Measurements from ENCODE around the gene HDAC5. TPM values are rescaled to one million over a fixed set of nuclear protein-coding genes. Genes with fewer than 3 reads are reported as not detected.
A peak's percentile ranks its signal among the peaks of the same experiment; 100 is the strongest.
"Not testable (repeated sequence)": the region's sequence is repeated elsewhere in the genome, so short reads cannot be mapped to it uniquely, and the experiment has no call there.

HDAC5 gene
- total RNA-seq, 2 donors from 2014 or later: 71.2 to 145 TPM

DNA sequence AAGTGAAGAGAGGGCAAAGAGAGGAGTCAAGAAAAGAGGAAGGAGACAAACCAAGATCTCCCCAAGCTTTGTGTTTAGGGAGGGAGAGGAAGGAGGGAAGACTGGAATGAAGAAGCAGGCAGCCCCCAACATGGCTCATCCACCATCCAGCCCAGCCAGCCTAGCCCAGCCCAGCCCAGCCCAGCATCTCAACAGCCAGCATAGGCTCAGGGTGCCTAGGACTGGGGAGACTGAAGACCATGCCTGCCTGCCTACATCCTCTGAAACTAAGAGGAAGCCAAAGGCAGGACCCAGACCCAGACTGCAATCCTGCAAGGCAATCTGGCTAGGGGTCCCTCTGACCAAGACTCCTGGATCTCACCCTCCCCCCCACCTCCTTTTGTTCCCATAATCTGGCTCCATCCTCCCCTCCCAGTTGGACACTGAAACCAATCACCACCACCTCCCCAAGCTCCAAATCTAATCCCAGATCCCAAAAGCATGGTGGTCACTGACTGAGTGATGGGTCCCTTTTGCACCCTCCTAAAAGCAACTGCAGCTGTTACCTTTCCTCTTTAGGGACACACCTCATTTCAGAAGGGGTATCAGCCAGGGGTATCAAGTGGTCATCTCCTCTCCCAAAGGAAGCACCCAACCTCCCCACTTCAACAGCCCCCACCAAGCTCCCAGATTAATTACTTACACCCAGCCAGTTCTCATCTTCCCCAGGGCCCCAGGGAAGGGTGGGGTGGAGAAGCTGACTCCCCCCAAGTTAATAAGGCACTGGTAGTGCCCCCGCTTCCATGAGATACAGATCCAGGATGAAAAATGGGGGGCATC is 1.2 kb downstream of the HDAC5 start:
- H3K4me1 ChIP-seq (replicated peaks): peaks cover 2% of the 10 kb centered on the region
- H3K36me3 ChIP-seq: no peaks in the 10 kb centered on the region
- no peak for TF ChIP-seq POLR2A (IDR thresholded peaks at IDR 0.05)
- TF ChIP-seq, protein P1, sequence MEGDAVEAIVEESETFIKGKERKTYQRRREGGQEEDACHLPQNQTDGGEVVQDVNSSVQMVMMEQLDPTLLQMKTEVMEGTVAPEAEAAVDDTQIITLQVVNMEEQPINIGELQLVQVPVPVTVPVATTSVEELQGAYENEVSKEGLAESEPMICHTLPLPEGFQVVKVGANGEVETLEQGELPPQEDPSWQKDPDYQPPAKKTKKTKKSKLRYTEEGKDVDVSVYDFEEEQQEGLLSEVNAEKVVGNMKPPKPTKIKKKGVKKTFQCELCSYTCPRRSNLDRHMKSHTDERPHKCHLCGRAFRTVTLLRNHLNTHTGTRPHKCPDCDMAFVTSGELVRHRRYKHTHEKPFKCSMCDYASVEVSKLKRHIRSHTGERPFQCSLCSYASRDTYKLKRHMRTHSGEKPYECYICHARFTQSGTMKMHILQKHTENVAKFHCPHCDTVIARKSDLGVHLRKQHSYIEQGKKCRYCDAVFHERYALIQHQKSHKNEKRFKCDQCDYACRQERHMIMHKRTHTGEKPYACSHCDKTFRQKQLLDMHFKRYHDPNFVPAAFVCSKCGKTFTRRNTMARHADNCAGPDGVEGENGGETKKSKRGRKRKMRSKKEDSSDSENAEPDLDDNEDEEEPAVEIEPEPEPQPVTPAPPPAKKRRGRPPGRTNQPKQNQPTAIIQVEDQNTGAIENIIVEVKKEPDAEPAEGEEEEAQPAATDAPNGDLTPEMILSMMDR (IDR thresholded peaks at IDR 0.05): no peak
- TF ChIP-seq POLR2AphosphoS5 (IDR thresholded peaks at IDR 0.05): no peak
- H3K27ac ChIP-seq: peak overlapping the region; percentile 93 to 95
- WGBS: 27% methylated on average over 1 of the region's 1 CpG
- no peaks in the 10 kb centered on the region for H3K9me3 ChIP-seq
- H3K27me3 ChIP-seq (replicated peaks; ENCODE audit: insufficient read depth): no peaks in the 10 kb centered on the region
- peak overlapping the region; percentile 97 to 99 for H3K4me3 ChIP-seq
- no peak for DNase-seq (ENCODE audit: low spot score)
- intact Hi-C loops (cut with DNase I): no loop called here

DNA sequence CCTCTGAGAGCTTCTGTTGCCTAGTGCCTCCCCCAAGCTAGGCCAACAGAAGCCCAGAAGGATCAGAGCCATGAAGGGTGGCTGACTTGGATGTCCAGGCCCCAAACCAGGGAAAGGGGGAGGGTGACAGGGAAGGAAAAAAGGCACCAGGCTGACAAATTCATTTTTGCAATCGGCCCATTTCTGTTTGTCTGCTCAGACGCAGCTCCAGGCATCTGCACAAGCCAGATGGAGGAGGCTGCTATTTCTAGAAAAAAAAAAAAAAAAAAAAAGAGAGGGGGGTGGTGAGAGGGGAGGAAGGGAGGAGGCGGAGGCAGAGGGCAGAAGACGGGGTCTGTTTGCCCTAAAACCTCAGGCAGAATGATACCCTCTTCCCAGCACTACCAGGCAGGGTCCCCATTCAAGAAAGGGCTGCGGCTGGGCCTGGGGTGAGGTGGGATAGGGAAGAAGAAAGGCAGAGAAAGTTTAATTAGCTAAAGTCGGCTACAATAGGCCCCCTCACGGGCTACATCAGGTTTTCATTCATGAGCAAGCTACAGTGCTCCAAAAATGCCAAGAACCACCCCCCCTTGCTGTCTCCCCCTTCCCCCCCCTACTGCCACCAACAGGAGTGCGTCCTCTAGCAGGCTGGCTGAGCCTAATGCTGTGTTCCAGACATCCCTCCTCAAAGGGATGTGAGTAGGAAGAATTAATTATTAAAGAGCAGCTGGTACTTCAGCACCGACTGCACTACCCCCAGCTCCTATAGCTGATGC is 2.4 kb downstream of the HDAC5 start:
- DNase-seq (ENCODE audit: low spot score): no peak
- H3K27me3 ChIP-seq (replicated peaks; ENCODE audit: insufficient read depth): no peaks in the 10 kb centered on the region
- intact Hi-C loops (cut with DNase I): no loop called here
- H3K4me3 ChIP-seq: no peak overlapping the region
- TF ChIP-seq, protein P1 (IDR thresholded peaks at IDR 0.05): no peak
- no peak for TF ChIP-seq POLR2AphosphoS5 (IDR thresholded peaks at IDR 0.05)
- no peak for TF ChIP-seq POLR2A (IDR thresholded peaks at IDR 0.05)
- H3K36me3 ChIP-seq: no peaks in the 10 kb centered on the region
- peaks cover 2% of the 10 kb centered on the region for H3K4me1 ChIP-seq (replicated peaks)
- 49% methylated on average over 9 of the region's 9 CpGs for WGBS
- no peak overlapping the region for H3K27ac ChIP-seq
- no peaks in the 10 kb centered on the region for H3K9me3 ChIP-seq

DNA sequence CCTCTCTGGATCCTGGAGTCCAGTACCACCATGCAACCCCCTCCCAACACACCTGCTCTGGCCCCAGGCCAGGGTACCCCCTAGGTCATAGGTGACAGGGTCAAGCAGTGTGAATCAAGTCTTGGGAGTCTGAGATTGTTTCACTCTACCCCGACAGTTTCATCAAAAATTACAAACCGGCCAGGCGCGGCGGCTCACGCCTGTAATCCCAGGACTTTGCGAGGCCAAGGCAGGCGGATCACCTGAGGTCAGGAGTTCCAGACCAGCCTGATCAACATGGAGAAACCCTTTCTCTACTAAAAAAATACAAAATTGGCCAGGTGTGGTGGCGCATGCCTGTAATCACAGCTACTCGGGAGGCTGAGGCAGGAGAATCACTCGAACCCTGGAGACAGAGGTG is 3.2 kb downstream of the HDAC5 start:
- H3K27ac ChIP-seq; H3K4me3 ChIP-seq; H3K36me3 ChIP-seq; H3K9me3 ChIP-seq; H3K27me3 ChIP-seq (replicated peaks; ENCODE audit: insufficient read depth); H3K4me1 ChIP-seq (replicated peaks); intact Hi-C loops (cut with DNase I); DNase-seq (ENCODE audit: low spot score): not testable (repeated sequence)
- 91% methylated on average over 11 of the region's 11 CpGs for WGBS

DNA sequence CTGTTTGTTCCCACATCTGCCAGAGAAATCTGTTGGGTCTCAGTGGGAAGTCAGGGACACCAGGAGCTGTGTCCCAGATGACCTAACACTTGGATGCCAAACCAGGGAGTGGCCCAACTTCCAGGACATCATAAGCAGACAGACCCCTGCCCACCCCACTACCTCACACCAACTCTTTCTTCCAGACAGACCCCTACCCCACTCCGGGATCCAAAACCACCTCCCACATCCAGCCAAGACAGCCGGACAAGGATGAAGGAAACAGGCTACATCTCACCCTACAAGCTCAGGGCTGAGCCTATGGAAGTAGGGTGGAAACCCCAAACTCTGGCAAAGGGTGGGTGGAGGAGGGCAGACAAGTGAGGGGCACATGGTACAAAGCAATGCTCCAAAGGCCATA is 3.6 kb downstream of the HDAC5 start:
- no peaks in the 10 kb centered on the region for H3K27me3 ChIP-seq (replicated peaks; ENCODE audit: insufficient read depth)
- intact Hi-C loops (cut with DNase I): loop anchor here (10.0 kb wide), 1 partner anchor 175 kb away; the partner anchor contains the start of gene PPY
- H3K27ac ChIP-seq: no peak overlapping the region
- no peaks in the 10 kb centered on the region for H3K9me3 ChIP-seq
- H3K4me3 ChIP-seq: no peak overlapping the region
- H3K4me1 ChIP-seq (replicated peaks): peaks cover 2% of the 10 kb centered on the region
- H3K36me3 ChIP-seq: no peaks in the 10 kb centered on the region
- WGBS: 100% methylated on average over 2 of the region's 2 CpGs
- TF ChIP-seq POLR2A (IDR thresholded peaks at IDR 0.05) (no peak), POLR2AphosphoS5 (IDR thresholded peaks at IDR 0.05) (no peak)
- TF ChIP-seq, protein P1 (IDR thresholded peaks at IDR 0.05): no peak
- DNase-seq (ENCODE audit: low spot score): no peak

DNA sequence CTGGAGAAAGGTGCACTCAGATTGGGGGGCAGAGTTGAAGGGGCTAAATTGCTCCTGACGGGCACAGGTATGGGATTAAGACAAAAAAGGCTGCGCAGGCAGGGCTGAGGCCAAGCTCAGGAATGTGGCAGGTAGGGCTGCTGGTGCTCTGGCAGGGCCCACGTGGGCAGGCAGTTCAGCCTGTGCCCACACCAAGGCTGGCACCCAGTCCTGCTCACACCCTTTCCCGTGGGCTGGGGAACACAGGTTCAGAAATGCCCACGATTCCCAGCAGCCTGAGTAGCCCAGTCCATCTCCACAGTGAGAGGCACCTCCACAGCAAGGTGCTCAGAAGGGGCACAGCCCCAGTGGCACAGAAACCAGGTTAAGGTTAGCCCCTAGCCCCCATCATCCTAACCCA is 4.4 kb downstream of the HDAC5 start:
- no peak for DNase-seq (ENCODE audit: low spot score)
- intact Hi-C loops (cut with DNase I): loop anchor here (10.0 kb wide), 1 partner anchor 174 kb away; the partner anchor contains the start of gene PPY
- TF ChIP-seq POLR2A (IDR thresholded peaks at IDR 0.05) (peak; percentile 26), POLR2AphosphoS5 (IDR thresholded peaks at IDR 0.05) (no peak)
- TF ChIP-seq, protein P1 (IDR thresholded peaks at IDR 0.05): no peak
- no peak overlapping the region for H3K27ac ChIP-seq
- peaks cover 2% of the 10 kb centered on the region for H3K4me1 ChIP-seq (replicated peaks)
- WGBS: 37% methylated on average over 5 of the region's 5 CpGs
- H3K27me3 ChIP-seq (replicated peaks; ENCODE audit: insufficient read depth): no peaks in the 10 kb centered on the region
- H3K4me3 ChIP-seq: no peak overlapping the region
- H3K9me3 ChIP-seq: no peaks in the 10 kb centered on the region
- no peaks in the 10 kb centered on the region for H3K36me3 ChIP-seq

Data from prostate gland (tissue), 2 donors.